GM19193 (cell line): Measurements from ENCODE around the gene SUN3.

Experiments
- POLR2A ChIP-seq: IDR thresholded peaks from 4 replicates; pipeline ENCODE4 v1.6.1; 2011; ENCODE audit not compliant: insufficient read depth, insufficient read length; ENCODE audit errors: extremely low read depth

Gene SUN3

DNA sequence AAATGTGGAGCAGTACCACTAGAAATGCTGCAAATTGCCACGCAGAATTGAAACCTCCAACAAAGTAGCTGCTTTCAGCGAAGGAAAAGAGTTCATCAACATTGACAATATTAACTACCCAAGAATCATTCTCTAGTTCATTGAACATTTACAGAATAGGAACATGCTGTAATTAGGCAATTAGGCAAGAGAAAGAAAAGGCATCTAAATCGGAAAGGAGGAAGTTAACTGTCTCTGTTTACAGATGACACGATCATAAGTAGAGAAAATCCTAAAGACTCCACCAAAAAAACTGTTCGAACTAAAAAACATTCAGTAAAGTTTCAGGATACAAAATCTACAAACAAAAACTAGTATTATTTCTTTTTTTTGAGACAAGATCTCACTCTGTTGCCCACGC, 71.8 kb downstream of the SUN3 start:
- TF ChIP-seq POLR2A: no peak

DNA sequence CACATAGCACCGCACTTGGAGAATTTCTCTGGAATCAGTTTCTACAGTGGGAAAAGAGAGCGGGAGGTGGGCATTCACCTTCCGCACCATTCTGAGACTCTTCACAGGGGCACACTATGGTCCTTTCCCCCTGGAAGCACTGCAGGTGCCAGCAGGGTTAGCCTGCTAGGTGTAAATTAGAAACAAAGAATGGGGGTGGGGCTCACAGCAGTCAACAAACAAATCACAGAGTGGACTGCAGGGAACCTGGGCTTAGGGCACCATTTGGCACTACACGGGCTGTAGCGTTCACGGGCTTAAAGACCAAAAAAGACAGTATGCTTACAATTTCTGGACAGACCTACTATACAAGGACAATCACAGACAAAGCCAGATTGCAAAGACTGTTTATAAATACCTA, 72.7 kb downstream of the SUN3 start:
- no peak for TF ChIP-seq POLR2A

DNA sequence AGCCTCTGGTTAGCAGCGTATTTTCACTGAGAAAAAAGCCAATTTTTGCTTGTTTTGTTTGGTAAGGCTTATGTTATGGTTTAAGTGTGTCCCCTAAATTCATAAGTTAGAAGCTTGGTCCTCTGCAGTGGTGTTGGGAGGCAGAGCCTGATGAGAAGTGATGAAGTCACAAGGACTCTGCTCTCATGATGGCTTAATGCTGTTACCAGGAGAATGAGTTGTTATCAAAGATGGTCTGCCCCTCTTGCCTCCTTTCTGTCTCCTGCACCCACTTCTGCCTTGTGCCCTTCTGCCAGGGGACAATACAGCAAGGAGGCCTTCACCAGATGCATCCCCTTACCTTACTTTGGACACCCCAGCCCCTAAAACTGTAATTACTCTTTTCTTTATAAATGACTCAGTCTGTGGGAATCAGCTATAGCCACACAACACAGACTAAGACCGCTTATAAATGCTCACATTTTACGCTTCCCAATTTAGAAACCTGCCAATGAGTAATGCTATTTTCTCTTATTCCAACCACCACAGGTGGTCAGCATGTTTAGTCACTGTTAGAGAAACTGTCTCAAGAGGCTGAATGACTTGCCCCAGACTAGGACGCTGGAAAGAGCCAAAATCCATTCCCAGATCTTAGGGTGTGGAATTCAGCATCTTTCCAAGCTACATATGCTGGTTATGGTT, 74.5 kb downstream of the SUN3 start:
- no peak for TF ChIP-seq POLR2A

DNA sequence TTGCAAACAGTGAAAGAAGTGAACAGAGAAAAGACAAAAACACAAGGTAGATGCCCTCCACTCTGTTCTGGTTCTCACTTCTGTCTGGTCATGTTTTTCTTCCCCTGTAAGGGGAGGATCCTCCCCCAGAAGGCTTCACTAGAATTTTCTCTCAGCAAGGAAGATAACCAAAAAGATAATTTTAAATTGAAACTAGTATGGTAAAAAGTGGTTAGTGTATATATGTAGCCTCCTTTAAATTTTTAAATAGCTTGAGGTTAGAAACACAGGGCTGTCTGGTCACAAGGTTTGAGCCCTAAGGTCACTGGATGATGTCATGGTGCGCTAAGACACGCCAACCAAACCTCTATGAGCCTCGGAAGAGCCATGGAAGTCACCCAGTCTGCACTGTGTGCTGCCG, 75.1 kb downstream of the SUN3 start:
- TF ChIP-seq POLR2A: no peak

DNA sequence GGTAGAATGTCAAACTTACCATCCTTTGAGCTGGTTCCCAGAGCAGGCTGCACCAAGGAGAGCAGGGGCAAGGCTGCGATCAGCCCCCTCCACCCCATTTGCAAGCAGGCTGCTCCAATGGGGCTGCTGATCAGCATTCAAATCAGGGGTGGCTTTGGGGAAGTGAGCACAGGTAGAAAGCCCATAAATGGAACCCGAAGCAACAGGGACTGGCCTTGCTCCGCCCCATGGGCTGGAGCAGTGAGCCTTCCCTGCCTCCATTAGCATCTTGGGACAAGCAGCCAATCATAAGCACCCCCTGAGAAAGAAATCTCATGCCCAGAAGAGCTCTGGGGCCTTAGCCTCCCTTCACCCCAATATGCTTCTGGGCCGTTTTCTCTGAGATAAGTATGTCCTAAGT, 76.7 kb downstream of the SUN3 start:
- TF ChIP-seq POLR2A: no peak

DNA sequence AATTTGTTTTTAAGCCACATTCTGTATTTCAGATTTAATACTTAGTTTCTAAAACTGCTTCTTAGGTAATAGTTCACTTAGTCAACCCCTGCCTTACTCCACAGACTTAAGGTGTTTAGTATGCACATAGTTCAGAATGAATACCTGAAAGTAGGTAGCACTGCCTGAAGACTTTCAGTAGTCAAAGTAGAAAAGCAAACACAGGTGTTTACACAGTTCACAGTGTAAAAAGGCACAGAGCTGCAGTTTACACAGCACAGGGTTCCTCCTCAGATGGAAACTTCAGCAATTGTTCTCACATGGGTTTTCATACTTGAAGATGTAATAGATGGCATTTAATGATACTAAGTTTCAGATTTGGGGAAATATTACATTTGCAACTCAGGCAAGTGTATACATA, 77.5 kb downstream of the SUN3 start:
- TF ChIP-seq POLR2A: no peak

DNA sequence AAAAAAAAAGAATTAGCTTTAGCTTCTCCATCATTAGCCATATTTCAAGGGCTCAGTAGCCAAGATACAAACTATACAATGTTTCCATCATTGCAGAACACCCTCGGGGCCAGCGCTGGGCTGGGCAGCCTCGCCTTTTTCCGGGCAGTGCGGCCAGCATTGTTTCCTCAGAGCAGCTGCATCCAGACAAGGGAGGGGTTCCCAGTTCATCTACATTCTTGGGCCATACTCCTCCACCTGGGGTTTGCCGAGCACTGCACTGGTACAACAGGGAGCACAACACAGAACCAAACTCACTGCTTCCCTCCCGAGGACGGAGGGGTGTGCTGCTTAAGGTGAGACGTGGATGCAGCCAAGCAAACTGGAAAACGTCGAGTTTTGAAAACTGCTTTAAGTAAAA, 78.2 kb downstream of the SUN3 start:
- no peak for TF ChIP-seq POLR2A

DNA sequence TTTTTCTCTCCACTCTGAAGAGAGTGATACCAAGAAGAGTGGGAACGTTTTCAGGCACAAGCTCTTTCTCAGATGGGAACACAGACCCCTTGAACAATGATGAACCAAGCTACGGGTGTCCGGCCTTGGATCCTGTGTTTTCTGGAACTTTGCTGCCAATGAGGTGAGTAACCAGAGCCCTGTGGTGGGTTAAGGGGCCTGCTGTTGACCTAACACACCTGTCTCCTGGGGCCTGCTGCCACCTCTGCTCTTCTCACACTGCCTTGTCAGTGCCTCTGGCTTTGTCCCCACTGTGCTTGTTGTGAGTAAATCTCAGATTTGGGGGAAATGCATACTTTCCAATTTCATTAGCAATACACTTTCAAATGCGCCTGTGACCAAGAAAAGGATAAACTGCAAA, 79.2 kb downstream of the SUN3 start:
- no peak for TF ChIP-seq POLR2A

DNA sequence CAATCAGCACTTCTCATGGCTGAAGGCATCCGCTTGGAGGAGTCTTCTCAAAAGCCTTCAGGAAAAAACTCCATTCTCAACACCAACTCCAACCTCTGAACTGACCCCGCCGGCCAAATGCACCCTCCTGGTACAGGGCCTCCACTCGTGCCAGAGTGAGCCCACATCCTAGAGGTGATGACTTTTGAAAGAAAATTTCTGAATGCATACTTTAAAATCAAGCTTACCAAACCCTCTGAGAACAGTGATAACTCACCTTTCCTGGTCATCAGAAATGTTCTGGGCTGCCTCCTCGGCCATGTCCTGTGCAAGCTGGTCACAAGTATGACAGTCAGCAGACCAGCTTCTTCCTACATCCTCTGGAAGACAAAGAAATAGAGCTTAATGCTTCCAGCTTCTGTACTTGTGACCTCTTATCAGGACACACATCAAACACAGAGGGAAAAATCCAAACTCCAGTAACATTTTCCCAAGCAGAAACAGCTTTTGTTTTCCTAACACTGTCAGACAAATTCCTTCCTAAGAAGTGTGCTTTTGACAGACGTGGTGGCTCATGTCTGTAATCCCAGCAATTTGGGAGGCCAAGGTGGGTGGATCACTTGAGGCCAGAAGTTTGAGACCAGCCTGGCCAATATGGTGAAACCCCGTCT, 80.6 kb downstream of the SUN3 start, which contains the start of gene PKD1L1:
Gene PKD1L1, minus strand, starts transcription at position 326 of the 650 bp plus-strand sequence. Its CDS starts 26 bp downstream, at position 300.
- no peak for TF ChIP-seq POLR2A

DNA sequence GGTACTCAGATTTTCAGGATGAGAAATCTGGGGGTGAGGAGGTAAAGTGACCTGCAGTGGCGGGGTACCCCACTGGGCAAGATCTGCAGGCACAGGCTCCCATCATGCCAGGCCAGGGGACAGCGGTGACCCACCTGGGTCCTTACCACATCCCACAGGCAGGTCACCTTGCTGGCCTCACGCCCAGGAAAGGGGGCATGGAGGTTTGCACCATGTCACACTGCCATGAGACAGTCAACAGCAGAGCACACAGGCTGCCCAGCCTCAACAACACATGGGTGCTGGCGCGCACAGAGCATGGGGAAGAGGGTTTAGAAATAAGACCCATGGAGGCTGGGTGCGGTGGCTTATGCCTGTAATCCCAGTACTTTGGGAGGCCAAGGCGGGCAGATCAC, 81.6 kb downstream of the SUN3 start:
- TF ChIP-seq POLR2A: no peak

DNA sequence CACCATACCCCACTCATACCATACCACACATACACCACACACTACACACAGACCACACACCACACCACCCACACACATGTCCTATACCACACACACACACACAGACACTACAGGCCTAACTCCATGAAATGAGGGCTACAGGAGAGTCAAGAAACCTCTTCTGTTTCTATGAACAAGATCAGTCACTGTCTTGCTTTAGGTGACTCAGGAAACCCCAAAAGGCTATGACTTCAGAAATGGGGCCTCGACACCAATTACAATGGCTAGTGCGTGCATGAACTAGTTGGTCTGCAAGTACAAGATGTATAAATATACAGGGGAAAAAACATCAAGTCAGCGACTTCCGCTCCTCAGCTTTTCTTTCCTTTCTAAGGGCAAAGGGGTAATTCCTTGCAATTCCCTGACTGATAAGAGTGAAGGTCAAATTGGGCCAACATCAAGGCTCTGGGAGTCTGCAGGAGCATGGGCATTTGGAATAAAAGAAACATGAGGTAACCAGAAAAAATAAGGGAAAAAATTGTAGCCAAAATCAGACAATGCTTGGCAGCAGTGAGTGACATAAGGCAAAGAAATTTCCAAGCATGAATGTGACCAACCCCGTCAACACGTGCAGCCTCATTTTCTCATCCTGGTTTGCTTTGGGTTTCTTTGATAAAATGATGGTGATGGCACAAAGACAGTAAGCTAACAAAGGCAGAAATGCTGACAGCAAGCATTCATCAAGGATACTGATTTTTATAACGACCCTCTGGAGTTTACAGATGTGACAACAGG, 82.1 kb downstream of the SUN3 start:
- no peak for TF ChIP-seq POLR2A

DNA sequence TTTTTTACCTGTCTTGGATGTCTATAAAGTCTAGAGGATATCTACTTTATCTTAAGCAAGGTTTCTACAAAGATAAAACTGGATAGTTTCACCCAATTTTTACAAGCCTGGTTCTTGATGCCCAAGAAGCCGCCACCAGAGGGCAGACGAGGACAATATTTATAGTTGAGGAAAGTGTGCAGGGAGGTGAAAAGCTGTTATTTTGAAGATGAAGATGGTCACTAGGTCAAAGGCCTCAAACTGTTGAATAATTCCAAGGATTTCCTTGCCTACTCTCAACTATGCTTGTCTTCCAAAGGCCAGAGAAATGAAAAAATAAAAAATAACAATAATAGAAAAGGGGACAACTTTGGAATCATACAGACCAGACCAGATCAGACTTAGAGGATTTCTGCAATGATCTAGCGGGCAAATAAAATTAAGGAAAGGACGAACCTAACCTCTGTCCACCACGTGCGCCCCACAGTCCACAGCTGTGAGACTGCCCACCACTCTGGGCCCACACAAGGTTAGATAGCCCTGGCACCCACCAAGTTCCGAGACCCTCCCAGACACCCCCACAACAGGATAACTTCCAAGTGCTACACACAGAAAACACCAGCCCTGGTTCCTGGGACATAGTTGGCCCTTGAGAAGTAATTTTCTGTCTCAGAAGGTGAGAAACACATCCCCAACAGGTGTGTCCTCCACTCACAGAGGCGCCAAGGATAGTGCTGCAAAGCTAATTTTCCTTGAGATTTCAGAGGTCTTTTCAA, 83.5 kb downstream of the SUN3 start:
- TF ChIP-seq POLR2A: no peak

DNA sequence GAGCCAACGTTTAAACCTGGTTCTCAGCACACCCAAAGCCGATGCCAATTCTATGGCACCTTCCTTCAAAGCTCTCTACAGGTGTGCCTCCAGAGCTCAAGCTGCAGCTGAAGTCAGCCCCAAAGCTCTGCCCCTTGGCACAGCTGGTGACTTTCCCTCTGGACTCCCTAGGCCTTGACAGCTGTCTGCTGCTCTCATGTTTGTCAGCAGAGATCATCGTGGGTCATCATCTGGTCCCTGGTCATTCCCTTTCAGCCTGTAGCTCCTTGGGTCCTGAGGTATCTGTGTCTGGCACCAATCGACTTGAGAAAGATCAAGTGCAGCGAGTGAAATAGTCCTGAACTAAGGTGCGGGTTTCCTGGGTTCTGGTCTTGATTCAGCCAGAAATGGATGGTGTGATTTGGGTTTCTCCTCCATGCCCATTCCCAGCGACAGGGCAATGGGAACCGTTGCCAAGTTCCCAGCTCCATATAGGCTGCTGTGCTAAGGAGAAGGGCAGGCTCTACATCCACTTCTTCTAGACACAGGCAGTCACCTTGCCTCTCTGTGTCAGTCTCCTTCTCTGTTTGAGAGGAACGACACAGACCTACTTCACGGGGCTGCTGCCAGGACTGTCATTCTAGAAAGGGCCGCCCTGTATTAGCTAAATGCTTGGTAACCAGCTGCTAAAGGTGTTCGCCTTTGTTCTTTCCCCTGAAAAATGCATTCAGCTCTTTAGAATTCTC, 84.2 kb downstream of the SUN3 start:
- TF ChIP-seq POLR2A: no peak

DNA sequence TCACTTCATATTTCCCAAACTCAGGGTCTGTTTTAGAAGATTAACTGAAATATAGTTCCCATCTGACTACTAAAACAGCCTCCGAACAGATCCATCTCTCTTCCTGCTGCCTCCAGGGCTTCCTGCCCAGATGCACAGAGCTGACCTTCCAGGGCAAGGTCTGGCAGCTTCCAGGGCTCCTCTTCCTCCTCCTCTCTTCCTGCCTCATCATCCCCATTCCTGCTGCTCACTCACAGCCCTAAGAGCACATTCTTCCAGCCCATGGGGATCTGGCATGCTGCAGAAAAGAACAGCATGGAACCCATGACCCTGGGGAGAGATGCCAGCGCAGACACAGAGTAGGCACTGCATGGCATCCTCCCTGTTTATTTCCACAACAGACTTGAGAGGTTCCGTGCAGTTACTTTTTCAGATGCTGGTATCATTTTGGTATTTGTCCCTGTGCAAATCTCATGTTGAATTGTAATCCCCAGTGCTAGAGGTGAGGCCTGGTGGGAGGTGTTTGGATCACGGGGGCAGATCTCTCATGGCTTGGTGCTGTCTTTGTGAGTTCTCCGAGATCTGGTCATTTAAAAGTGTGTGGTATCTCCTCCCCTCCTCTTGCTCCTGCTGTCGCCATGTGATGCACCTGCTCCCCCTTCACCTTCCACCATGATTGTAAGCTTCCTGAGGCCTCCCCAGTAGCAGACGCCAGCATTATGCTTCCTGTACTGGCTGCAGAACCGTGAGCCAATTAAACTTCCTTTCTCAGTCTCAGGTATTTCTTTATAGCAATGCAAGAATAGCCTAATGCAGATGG, 85.0 kb downstream of the SUN3 start:
- no peak for TF ChIP-seq POLR2A

DNA sequence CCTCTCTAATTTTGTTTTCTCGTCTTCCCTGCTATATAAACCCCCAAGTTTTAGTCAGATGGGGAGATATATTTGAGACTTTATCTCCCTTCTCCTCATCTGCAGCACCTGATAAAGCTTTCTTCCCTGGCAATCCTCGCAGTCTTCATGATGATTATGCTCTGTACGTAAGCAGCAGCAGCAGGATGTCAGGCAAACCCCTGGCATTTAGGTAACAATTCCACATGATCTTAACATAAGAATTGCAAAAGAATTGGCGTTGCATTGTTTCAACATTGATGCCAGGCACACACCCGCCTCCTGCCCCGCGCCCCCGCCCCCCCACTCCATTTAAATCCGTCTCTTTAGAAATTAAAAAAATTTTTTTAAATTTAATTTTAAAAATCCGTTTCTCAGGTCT, 86.8 kb downstream of the SUN3 start:
- no peak for TF ChIP-seq POLR2A
